Middle frontal gyrus (tissue), 1 donor: ENCODE results near the gene USP46.

Experiments
- DNase-seq: peaks from one replicate; pipeline ENCODE4 v3.0.0-alpha.2; 2015; ENCODE audit warnings: low spot score; ENCODE audit errors: extremely low spot score

Gene USP46

GRCh38 chr4:52657292-52657617, 1.8 kb downstream of the USP46 start:
- DNase-seq = no peak

DNA sequence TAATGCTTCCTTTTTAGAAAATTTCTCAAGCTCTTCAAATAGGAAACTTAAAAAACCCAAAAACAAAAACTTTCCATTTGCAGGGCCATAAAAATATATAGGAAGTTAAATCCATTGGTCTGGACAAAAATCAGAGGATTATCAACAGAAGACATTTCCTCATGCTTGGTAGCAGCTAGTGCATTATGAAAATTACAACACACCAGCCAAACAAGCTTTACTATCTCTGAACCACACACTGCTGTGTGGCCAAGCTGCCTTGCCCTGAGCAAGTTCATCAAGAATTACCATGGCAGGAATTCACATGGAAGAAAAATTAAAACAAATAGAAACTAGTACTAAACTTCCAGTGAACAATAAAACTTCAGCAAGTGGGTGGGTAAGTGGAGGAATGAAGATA, 3.6 kb downstream of the USP46 start:
- no peak for DNase-seq

DNA sequence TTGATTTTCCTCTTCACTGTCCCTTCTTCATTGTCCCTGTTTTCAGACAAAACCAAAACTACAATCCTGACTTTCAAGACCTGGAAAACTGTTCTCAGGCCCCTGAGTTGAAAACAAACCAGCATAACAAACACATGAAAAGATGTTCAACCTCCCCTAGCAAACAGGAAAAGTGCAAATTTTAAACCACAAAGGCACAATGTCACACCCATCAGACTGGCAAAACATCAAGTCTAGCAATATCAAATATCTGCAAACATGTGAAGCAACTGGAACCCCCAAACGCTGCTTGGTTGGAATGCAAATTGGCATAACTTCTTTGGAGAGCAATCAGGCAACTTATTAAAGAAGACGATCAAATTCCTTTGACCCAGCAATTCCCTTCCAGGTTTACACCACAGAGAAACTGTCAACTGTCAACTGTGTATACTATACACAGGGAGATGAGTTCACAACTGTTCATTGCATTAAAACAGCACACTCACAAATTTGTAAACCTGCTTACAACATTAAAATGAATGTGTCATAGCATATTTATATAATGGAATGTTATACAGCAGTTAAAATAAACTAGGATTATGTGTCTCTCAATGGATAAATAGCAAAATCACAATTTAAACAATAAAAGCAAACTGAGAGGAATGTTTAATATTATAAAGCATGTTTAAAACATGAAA, 7.0 kb downstream of the USP46 start:
- no peak for DNase-seq

GRCh38 chr4:52648836-52649235, 10.3 kb downstream of the USP46 start:
- DNase-seq = no peak

- DNase-seq = no peak
Observed at GRCh38 chr4:52646741-52647140, 12.4 kb downstream of the USP46 start.

GRCh38 chr4:52646096-52646495, 13.0 kb downstream of the USP46 start:
- no peak for DNase-seq

GRCh38 chr4:52645300-52645699, 13.8 kb downstream of the USP46 start:
- DNase-seq = no peak

DNA sequence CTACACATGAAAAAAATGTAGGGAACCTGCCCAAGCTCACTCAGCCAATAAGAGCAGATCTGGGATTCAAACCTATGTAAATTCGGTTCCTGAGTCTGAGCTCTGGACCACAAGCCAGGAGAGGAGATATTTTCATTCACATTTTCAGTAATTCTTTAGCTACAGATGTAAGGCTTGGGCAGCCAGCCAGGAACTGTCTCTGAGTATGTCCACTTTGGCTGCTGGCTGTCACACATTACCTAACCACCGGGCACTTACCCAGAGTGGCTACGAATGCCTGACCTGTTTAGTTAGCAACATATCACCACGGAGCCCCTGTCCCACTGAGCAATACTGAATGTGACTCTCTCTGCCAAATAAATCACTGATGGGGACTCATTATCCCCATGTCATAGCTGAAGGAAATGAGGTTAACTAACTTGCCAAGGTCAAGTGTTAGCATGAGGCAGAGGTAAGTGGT, 15.3 kb downstream of the USP46 start:
- DNase-seq = no peak

GRCh38 chr4:52643190-52643589, 15.9 kb downstream of the USP46 start:
- no peak for DNase-seq

- DNase-seq = no peak
Observed at GRCh38 chr4:52641854-52642563, 17.1 kb downstream of the USP46 start.

DNA sequence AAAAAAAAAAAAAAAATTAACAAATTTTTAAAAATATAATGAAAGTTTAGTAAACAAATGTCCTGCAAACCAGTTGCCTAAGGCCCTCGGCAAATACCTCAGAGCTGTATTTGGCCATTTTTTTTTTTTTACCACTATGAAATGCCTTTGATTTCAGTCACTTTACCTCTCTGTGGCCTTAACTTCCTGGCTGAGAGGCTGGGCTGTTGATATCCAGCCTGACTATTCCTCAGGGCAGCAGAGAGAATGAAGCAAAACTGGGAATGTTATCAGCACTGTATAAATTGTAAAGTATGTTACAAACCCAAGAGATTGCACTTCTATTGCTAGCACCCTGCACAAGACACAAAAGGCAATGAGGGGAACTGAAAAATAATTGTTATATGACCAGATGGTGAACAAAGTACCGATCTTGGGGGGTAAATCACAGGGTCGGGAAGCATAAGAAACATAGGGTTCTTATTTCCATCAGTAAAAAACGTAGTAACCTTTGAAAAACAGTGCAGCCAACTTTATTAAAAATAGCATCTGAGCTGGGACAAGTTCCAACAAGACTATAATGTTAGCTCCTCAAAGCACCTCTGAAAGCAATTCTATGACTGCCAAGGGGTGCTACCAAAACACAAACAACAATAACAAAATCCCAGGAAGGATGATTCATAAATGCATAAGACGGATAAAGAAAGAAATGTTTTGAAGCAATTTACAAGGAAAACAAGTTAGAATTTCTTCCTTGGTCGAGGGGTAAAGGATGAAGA, 18.1 kb downstream of the USP46 start:
- DNase-seq = no peak

DNA sequence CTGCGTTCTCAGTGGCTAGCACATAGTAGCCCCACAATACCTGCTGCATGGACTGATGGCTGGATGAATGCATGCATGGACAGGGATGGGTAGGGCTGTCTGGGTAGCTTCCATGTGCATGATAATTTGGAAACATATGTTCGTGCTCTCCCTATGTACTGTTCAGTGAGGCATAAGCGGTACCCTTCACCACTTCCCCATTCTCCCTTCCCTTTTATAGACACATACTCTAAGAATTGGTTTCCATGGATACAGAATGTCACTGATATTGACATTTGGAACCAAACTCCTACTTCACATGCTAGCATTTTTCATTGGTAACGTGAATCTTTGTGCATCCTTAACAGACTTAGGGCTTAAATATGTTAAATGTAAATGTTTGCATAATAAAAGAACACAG, 20.4 kb downstream of the USP46 start:
- DNase-seq = no peak

DNA sequence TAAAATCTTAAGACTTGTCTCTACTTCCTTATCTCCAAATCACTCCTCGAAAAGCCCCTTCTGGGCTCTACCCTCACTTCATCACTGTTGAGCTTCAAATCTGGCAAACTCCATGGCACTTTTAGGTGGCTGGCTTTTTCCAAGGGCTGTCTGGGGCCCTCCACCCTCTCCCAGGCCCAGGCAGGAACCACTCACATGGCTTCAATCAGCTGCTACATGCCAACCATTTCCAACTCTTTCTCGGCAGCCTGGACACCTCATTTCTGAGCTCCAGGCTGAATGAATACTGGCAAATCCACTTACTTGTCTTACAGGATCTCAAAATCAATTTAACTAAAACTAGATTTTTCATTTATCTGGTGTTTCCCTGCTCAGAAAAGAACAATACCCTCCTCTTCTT, 22.0 kb downstream of the USP46 start:
- no peak for DNase-seq

DNA sequence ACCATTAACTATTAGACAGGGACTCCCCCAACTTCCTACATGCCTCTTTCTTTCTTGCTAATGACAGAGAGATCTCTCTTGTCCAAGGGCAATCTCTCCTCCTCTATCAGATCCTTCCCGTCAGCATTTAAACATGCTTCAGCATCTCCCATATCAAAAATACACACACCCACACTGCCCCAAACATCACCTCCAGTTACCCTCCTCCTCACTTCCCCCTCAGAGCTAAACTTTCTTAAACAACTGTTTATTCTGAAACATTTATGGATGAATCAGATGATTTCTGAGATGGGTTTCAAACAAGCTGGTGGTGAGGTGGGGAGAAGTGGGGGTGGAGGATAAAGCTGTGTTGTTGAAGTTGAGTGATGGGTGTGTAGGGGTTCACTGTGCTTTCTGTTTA, 23.5 kb downstream of the USP46 start:
- DNase-seq = no peak

- DNase-seq = no peak
Observed at GRCh38 chr4:52635130-52635529, 24.0 kb downstream of the USP46 start.

- DNase-seq = no peak
Observed at GRCh38 chr4:52633846-52634245, 25.3 kb downstream of the USP46 start.

DNA sequence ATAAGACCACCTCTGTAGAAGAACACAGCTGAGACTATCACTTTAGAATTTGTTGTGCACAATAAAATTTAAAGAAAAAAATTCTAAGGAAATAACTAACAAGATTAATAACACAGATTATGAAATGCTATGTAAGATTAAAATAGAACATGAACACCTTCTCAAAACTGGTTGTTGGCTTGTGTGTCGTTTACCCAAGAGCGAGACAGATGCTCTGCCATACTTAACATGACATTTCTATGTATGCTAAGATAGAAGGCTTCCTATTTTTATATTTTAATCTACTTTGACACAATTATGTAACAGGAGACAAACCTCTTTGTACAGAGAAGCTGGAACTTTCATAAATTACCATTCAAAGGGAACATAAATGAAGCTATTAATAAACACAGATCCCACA, 30.1 kb downstream of the USP46 start:
- no peak for DNase-seq

DNA sequence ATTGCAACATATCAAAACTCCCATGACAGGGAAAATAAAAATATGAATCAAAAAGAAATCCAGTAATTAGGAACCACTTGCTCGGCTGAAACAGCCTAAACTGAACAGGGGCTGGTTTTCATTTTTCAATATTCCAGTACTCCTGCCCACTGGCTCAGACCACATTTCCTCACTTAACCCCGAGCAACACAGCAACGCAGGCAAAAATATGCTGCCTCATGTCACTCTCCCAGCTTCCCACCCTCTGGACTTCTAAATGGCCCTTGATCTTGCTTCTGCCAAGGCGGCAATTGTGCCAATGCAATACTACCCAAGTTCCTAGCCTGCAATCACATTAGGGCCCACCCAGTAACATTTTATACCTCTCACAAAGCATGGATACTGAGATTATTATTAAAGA, 30.6 kb downstream of the USP46 start:
- no peak for DNase-seq

DNA sequence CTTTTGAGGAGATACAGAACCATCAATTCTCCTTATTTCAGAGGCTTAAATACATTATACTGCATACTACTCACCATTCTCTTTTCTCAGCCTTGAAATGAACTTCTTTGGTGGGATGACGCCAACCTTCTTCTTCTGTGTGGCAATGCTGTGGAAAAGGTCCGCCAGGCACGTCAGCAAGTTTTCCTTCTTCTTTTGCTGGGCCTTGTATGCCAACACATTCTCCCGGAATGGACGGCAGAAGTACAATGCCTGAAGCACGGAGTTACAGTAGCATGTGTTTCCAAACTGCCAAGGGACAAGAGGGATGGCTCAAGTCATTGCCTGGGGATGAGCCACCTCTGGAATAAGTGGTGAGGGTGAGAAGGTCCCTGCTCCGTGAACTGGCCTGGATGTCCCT, 31.2 kb downstream of the USP46 start:
- DNase-seq = no peak

DNA sequence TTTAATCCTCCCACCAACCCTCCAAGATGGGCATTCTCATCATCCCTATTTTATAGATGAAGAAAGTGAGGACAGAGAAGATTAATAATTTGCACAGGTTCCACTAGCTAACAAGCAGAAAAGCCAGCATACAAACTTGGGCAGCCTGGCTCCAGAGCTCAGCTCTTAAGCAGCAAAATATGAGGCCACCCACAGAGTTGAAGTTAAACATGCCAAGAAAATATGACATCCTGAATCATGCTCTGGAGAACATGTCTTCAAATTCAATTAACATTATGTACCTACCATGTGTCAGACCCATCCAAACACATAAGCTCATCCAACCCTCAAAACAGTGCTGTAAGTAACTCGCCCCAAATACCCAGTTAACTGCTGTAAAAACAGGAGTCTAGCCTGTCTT, 33.9 kb downstream of the USP46 start:
- DNase-seq = no peak

GRCh38 chr4:52622564-52622963, 36.5 kb downstream of the USP46 start:
- no peak for DNase-seq

DNA sequence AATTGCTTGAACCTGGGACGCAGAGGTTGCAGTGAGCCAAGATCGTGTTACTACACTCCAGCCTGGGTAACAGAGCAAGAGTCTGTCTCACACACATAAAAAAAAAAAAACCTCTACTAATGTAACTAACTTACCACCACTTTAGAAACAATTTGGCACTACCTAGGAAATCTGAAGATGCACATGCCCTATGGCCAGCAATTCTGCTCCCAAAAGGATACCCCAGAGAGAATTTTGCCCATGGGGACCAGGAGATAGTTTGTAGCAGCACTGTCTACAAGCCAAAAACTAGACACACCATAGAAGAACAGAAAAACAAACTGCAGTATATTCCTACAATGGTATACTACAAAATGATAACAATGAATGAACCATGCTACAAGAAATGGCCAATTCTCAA, 37.5 kb downstream of the USP46 start:
- no peak for DNase-seq

- no peak for DNase-seq
Observed at GRCh38 chr4:52619591-52619931, 39.5 kb downstream of the USP46 start.
